HG03045 (cell line): Measurements from ENCODE around the gene FADS3.
A peak's percentile ranks its signal among the peaks of the same experiment; 100 is the strongest.
"Not testable (repeated sequence)": the region's sequence is repeated elsewhere in the genome, so short reads cannot be mapped to it uniquely, and the experiment has no call there.

Experiments
- ATAC-seq: cut with Tn5 transposase; IDR thresholded peaks from one replicate; pipeline ENCODE4 v1.9.1; 2021; ENCODE audit warnings: mild to moderate bottlenecking, moderate library complexity; ENCODE audit not compliant: unreplicated experiment

FADS3 gene

DNA sequence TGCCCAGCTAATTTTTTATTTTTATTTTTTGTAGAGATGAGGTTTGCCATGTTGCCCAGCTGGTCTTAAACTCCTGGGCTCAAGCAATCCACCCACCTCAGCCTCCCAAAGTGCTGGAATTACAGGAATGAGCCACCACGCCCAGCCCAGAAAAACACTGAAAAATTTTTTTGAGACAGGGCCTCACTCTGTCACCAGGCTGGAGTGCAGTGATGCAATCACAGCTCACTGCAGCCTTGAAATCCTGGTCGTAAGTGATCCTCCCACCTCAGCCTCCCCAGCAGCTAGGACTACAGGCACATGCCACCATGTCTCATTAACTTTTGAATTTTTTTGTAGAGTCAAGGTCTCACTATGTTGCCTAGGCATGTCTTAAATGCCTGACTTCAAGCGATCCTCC, 9.1 kb downstream of the FADS3 start:
- not testable (repeated sequence) for ATAC-seq

DNA sequence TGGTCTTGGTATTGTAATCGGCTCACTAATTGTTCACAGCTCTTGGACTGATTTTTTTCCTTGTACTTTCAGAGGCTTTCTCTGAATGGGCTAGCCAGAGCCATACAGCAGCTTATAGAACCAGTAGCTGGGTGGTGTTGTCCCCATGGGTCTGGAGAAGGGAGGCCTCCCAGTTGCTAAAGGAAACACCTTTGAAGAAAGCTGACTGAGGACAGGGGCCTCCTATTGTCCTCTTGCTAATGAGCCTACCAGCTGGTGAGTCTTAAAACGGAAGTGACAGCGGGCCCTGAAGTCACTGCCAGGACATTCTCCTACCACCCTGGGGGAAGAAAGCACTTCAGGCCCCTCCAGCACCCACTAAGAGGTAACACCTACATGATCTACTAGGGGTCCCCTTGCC, 9.9 kb downstream of the FADS3 start:
- no peak for ATAC-seq

DNA sequence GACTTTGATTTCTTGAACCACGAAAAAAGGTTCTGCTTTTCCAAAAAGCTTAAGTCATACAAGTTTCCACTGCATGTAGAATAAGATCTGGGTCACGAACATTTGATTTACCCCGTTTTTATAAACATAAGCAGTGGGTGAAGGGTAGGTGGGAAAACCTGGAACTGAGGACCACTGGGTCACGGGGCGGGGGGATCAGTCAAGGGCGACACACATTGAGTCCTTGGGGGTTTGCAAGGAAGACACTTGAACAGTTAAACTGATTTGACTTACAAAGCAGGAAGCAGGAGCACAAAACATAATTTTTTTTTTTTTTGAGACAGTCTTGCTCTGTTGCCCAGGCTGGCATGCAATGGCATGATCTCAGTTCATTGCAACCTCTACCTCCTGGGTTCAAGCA, 10.9 kb downstream of the FADS3 start:
- ATAC-seq: no peak

DNA sequence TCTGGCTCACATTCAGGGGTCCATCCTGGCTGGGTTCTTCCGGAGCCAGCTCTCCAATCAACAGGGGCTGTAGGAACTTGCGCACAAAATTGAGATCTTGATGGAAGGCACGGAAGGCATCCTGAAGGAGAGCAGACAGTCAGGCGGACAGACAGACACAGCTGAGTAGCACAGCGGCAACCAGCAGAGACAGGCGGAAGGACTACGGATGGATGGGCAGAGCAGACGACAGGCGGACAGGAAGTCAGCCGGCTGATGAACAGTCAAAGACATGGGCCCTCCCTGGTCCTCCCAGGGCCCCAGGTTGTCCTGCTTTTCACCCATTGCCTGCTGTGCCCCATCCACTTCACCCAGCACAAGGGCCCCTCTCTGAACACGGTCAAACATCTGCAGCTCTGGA, 11.3 kb downstream of the FADS3 start:
- ATAC-seq: no peak

DNA sequence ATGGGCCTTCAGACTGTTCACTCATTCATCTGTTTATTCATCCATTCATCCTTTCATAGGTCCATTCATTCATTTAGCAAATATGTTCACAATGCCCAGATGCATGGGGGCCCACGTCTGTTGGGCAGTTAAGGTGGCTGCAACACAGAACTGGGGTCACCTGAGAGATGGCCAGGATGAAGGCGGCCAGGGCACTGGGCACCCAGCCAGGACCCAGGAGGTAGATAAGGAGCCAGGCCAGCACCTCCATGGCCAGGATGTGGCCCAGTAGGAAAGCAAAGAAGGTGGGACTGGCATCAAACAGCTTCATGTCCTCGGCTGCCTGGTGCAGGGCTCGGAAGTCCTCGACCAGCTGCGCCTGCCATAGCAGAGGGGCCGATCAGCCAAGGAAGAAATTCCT, 12.2 kb downstream of the FADS3 start:
- ATAC-seq: no peak

DNA sequence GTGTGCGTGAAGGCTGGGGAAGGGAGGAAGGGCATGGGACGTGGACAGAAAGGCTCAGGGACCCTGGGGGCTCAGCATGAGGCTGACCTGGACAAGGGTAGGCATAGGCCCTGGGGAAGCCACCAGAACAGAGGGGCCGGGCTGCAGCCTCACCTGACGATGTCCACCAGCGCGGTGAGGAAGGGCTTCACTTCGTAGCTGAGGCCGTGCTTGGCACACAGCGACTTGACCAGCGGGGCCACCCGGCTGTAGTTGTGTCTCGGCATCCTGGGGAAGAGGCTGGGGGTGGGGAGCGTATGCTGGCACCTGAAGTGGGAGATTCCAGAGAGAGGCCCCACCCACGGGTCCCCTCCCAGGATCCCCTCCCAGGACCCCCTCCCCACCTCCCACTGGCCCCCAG, 15.6 kb downstream of the FADS3 start:
- no peak for ATAC-seq

DNA sequence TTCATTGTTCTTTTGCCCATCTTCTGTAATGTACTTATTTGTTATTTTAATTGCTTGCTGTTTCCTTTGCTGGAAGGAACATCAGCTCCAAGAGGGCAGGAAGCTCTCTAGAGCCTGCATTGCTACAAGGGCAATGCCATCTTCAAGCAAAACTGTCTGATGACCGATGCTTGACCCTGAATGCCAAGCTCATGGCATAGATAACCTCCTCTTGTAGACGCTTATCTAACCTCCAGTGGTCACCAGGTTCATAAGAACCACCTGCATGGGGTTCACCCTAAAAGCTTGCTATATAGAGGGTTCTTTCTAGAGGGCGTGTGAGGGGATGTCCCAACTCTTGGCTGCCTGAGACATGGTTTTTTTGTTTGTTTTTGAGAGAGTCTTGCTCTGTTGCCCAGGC, 16.5 kb downstream of the FADS3 start:
- no peak for ATAC-seq

DNA sequence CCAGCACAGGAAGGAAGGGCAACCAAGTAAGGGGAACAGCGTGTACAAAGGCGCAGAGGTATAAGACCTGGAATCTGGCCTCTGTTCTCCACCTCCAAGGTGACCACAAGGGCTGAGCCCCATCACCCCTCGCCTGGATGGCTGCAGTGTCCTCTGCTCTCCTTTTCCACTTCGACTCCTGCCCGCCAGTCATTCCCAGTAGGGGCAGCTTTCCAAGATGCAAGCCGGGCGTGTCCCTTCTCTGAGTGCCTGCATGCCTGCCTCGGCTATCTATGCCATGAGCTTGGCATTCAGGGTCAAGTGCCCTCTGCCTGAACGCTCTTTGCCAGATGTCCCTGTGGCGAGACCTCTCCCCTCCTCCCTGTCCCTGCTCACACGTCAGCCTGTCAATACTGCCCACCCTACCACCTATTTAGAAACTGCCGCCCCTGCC, 17.0 kb downstream of the FADS3 start:
- ATAC-seq: no peak

DNA sequence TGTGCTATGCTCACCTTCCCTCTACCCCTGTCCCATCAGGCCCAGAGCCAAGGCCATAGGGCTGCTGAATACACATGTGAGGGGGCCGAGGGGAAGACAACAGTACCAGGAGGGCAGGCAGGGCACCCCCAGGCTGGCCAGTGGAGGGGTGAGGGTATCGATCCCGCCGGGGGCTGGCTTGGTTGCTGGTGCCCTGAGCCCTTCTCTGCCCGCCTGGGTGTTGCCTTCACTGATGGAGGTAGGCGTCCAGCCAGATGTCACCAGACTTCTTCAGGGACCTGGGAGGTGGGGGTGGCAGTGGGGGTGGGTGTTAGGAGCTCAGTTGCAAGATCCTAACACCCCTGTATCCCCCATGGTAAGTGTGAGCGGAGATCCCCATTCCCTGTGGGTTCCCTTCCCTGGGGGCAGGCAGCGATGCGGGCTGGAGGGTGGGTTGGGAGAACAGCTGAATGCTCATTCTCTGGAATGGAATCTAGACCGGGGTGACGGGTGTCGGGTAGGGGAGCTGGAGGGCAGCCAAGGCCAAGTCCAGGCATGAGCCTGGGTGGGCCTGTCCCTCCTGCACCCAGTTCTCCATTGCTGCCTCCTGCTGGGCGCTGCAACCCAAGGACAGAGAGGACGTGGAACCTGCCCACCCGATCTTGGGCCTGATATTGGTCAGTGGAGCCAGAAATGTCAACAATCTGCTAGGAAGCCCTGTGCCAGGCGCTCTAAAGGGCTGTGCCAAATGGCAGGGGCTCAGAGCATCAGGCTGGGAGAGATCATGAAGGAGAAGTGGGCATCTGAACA, 17.6 kb downstream of the FADS3 start:
- no peak for ATAC-seq

DNA sequence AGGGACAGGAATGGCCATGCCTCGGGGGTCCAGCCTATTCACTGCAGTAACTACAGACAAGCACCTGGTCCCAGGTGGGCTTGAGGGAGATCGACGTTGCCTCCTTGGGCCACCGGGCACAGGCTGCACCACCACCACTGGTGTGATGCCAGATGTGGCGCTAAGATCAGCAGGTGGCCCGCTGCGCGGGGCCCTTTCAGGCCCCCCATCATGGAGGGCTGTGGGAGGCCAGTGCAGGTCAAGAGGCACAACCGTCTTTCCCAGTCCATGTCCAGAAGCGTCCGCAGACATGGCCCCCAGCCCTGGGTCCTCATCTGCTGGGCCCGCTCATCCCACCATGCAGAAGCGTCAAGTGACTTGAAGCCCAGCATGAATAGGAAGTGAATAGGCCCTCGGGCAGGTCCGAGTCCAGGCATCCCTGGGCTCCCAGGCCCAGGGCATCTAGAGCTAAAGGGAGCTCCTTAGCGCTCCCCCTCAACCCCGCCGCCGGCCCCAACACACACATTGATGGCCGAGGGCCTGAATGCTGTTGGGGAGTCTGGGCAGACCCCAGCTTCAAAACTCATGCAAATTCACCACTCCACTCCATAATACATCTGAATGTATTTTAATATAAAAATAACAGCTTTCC, 18.3 kb downstream of the FADS3 start:
- ATAC-seq: no peak

DNA sequence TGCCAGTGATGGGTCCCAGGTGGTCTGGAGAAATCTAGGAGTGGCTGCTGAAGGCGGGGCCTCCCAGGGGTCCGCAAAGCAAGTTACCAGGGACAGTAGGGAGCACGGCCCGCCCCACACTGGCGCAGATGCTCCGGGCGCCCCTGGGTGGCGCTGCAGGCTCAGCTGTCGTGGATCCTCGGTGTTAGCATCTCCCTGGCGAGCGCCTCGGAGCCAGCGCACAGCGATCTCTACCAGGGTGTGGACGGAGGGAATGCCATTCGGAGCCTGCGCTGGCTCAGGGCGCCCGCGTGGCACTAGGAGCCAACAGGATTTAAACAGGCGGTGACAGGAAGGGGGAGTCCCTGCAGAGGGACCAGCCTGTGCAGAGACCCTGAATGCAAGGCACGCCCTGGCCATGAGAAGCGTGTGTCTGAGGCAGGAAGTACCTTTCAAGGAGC, 20.2 kb downstream of the FADS3 start:
- peak; percentile 53 for ATAC-seq

DNA sequence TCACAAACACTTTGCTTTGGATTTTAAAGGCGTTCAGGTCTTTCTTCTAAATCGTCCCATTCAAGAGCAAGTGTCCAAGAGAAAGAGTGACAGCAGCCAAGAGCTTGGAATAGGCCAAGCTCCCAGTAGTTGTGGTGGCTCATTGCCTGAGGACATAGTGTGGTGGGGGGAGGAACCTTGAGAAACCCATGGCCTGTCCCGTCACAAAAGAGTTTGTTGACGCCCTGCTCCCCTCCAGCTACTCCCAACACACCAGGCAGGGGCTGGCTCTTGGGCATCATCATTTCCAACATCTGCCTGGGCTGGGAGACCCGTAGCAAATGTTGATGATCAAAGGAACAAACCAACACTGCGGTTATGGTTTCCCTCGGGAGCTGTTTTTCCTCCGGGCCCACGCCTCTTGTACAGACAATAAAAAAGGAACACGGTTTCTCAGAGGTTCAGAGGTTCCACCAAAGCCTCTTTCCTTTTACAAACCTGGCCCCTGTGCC, 20.8 kb downstream of the FADS3 start:
- no peak for ATAC-seq

DNA sequence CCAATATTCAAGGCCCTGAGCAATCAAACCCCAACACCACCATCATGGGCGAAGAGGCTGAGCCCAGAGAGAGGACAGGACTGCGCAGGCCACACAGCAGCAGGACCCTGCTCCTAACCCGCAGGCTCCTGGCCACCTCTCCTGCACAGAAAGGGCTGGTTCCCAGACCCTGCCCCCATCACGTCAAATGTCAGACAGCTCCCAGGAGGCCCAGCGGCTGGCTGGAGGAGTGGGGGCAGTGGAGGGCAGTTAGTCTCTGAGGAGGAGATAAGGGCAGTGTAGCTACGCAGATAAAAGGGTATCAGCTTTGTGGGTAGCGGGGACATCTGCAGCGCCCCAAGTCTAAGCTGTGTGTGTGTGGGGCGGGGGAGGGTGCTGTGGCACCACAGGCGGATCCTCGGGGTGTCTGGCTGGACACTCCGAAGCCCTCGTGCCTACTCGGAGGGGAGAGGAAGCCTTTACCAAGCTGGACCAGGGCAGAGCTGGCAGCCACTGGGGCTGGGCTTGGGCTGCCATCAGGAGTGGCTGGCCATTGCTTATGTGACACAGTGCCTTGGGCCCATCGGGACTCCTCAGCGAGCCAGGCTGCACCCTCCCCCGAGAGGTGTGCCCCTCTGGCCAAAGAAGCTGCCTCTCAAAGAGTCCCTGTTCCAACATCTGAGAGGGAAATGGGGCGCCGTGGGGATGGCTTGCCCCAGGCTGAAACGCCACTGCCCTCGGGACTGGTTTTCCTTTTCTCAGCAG, 21.5 kb downstream of the FADS3 start:
- ATAC-seq: no peak

DNA sequence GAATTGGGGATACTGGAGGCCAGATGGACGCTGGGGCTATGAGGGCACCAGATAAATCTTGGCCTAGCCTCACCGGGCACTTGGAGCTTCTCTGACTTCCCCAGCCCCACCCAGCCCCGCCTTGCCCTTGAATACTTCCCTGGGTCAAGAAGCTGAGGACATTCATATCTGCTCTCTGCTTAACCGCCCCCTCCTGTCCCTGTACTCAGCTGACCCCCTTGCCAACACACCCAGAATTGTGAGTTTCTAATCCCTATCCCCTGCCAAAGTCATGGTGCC, 22.0 kb downstream of the FADS3 start:
- no peak for ATAC-seq

DNA sequence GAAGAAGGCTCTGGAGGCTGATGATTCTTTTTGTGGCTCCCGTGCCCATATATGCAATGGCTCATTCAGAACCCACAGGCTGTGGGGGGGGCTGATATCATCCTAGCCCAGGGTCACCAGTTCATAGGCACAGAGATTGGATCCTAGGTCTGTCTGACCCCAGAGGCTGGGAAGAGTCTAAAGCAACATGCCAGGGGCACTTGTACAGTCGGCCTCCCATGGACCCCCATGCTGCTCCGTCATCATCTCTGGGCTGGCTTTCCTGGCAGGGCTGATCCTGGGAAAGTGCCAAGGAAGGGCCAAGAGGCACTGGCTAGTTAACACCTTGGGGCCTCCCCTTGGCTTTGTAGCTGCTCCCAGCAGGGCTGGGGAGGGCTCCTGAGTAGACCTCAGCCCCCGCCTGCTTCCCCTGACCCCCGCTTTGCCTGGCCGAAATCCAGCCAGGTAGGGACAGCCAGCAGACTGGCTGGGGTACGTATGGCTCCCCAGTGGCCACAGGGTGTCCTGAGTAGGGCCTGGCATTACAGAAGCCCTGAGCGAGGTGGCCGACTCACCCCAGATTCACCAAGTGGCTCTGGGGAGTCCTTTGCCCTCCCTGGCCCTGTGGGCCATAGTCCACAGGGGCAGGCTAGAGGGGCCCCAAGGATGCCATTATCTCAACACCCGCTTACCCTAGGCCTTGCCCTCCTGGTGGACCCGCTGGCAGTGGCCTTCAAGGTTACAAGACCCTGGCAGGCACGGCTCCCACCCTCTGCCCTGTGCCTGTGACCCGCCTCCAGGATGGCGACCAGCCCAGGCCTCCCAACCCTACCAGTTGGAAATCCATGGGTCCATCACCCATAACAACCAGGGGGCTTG, 22.5 kb downstream of the FADS3 start:
- no peak for ATAC-seq

DNA sequence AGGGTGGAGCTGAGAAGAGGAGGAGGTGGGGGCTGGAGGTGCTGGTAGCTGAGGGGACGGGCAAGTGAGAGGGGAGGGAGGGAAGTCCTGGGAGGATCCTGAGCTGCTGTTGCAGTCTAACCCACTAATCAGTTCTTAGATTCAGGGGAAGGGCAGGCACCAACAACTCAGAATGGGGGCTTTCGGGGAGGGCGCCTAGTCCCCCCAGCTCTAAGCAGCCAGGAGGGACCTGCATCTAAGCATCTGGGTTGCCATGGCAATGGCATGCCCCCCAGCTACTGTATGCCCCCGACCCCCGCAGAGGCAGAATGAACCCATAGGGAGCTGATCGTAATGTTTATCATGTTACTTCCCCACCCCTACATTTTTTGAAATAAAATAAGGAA, 24.4 kb downstream of the FADS3 start:
- no peak for ATAC-seq

DNA sequence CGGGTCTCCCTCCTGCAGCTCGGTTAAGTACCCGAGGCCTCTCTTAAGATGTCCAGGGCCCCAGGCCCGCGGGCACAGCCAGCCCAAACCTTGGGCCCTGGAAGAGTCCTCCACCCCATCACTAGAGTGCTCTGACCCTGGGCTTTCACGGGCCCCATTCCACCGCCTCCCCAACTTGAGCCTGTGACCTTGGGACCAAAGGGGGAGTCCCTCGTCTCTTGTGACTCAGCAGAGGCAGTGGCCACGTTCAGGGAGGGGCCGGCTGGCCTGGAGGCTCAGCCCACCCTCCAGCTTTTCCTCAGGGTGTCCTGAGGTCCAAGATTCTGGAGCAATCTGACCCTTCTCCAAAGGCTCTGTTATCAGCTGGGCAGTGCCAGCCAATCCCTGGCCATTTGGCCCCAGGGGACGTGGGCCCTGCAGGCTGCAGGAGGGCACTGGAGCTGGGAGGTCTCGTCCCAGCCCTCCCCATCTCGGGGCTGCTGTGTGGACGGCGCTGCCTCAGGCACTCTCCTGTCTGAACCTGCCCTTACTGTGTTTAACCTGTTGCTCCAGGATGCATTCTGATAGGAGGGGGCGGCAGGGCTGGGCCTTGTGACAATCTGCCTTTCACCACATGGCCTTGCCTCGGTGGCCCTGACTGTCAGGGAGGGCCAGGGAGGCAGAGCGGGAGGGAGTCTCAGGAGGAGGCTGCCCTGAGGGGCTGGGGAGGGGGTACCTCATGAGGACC, 25.0 kb downstream of the FADS3 start:
- no peak for ATAC-seq

DNA sequence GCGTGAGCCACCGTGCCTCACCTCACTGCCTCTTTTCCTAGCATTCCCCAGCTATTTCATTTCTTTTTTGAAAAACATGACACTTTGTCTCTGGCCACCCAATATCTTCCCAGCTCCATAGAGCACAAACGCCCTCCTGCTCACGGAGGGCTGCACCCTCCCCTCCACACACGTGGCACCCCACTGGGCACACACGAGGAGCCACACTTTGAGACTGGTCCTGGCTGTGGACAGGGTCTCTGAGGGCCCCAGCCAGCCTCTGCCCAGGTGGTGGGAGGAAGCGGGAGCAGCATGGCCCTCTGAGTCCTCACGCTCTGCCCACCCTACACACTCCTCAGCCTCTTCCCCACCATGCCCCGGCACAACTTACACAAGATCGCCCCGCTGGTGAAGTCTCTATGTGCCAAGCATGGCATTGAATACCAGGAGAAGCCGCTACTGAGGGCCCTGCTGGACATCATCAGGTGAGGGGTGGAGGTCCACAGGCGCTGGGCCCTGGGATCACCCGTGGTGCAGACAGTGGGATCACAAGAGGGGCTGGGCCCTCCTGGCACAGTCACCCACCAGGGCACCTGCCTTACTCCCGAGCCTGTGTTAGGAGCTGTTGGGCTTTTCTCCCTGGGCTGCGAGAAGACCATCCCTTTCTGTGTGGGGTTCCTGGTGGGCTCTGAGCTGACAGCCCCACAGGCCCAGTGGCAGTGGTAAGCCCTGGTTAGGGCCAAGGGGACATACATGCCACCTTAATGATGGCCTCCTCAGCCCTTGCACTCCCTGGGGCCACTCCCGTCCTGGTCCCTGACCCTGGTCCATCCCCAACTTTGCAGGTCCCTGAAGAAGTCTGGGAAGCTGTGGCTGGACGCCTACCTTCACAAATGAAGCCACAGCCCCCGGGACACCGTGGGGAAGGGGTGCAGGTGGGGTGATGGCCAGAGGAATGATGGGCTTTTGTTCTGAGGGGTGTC, 26.2 kb downstream of the FADS3 start:
- ATAC-seq: no peak

DNA sequence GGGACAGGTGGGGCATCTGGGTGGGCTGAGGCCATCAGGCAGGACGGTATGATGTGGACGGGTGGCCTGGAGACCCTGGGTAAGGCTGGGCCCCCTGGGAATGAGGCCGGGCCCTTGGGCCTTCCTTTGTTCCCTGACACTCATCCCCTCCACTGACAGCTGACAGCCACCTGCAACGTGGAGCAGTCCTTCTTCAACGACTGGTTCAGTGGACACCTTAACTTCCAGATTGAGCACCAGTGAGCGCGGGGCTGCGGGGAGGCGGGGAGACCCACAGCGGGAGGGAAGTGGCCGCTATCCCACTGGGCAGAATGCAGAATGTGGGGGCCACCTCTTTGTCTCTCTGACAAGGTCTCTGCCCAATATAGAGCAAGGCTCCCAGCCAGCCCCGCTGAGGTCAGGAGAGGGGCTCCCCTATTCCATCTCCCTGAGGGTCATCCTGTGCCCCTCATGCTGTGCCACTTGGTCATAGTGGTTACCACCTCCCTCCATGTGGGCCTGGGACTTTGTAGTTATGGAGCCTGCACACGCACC, 27.7 kb downstream of the FADS3 start:
- no peak for ATAC-seq
